HG03354 (cell line): Measurements from ENCODE around the gene MYO1D.

Source experiments
- ATAC-seq: cut with Tn5 transposase; IDR thresholded peaks from one replicate; pipeline ENCODE4 v1.9.1; 2021; ENCODE audit warnings: mild to moderate bottlenecking; ENCODE audit not compliant: unreplicated experiment, poor library complexity, severe bottlenecking

MYO1D gene

GRCh38 chr17:32794533-32795246 is 82.2 kb downstream of the MYO1D start:
- no peak for ATAC-seq

DNA sequence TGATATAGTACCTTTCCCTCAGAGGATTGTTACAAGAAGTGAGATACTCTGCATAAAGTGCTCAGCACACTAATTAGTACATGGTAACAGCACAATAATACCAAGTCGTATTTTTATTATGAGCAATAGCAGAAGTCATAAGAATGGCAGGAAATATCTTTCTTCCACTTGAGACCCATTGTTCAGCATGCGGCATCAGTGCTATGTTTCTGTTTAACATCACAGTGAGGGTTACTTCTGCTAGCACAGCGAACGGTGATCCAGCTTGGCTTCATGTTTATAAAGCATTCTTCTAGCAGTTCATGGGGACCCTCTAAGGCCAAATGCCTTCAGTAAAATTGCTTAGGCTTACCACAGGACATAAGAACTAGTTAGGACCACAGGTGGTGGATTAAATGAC is 83.1 kb downstream of the MYO1D start:
- no peak for ATAC-seq

DNA sequence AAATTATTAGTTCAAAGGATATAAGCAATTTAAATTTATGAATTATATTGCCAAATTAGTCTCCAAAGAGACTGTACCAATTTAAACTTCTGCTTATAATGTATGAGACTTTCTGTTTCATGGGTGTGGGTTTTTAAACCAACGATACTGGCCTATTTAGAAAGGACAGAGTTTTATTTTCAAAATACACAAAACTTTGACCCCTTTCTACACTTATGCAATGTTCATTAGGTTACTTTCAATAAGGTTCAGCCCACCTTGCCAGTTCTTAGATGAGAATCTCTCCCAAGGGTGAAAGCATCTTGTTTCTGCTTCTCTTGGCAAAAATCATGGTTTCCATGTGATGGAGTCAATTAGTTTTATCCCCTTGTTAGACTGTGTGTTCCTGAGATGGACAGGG is 84.7 kb downstream of the MYO1D start:
- no peak for ATAC-seq

- no peak for ATAC-seq
Measured at GRCh38 chr17:32786169-32786568, 90.8 kb downstream of the MYO1D start.

DNA sequence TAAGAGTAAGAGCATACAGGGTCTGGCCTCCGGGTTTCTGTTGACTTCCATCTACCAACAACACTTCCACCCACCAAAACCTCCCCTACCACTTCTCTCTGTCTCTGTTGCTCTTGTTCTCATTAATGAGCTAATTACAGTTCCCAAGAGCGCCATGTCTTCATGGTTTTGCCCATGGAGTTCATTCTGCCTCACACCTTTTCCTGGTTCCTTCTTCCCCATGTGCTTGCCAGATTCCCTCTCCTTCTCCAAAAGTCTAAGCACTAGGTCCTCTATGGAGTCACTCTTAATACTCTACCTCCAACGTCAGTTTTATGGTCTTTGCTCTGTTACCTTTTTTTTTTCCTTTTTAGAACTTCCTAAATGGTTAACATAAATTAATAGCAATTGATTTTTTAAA is 92.8 kb downstream of the MYO1D start:
- ATAC-seq: no peak

DNA sequence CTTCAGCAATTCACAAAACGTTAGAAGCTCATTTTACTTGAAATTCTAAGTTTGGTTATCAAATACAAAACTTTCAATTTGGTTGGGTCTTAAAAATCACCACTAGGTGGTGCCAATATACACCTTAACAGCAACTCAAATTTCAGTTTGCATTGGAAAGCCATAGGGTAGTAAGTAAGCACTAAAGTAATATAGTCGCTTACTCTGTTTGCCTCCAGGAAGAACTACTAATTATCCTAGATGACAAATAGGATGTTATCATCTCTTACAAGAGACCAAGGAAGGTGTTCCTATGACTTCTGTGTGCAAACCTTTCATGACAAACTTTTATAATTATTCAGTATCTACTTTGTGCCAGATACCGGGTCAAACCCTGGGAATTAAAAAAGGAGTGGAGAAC is 93.3 kb downstream of the MYO1D start:
- no peak for ATAC-seq

GRCh38 chr17:32780721-32781120 is 96.2 kb downstream of the MYO1D start:
- ATAC-seq: no peak

DNA sequence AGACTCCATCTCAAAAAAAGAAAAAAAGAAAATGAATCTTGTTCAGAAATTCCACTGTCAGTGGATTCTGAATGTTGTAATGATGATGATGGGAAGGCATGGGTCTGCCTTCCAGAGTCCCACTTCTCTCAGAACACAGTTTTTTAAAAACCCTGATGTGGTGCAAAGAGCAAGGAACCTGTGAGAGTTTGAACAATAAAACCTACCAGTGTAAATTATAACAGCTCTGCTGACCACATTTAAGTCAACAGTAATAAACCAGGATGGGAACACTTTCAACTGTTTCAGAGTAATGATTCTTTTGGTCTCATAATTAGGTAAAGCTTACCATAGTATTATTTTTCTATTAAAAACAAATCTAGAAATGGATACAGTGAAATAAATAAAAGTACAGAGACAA is 99.0 kb downstream of the MYO1D start:
- ATAC-seq: no peak

DNA sequence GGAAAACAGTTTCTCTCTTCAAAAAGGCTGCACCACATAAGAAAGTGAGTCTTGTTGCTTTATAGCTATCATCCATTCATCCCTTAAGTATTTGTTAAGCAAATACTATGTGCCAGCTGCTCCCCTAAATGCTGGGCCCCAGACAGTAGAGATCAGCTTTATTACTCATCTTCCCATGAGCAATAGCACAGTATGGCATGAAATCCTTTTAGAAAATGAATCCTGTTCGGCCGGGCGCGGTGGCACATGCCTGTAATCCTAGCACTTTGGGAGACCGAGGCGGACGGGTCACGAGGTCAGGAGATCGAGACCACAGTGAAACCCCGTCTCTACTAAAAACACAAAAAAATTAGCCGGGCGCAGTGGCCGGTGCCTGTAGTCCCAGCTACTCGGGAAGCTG is 99.5 kb downstream of the MYO1D start:
- no peak for ATAC-seq

DNA sequence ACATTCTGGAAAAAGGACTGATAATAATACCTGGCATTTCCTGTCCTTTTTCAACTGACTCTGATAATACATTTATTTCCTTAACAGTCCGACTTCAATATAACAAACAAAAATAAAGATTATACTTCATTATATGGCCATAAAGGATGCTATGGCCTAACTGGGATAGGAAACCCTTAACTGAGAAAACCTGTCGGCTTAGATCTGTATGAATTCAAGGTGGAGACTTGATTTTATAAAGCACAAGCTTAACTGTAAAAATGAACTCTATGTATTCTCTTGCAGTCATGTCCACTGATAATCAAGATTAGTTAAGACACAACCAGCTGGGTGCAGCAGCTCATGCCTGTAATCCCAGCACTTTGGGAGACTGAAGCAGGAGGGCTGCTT is 102.2 kb downstream of the MYO1D start:
- no peak for ATAC-seq

DNA sequence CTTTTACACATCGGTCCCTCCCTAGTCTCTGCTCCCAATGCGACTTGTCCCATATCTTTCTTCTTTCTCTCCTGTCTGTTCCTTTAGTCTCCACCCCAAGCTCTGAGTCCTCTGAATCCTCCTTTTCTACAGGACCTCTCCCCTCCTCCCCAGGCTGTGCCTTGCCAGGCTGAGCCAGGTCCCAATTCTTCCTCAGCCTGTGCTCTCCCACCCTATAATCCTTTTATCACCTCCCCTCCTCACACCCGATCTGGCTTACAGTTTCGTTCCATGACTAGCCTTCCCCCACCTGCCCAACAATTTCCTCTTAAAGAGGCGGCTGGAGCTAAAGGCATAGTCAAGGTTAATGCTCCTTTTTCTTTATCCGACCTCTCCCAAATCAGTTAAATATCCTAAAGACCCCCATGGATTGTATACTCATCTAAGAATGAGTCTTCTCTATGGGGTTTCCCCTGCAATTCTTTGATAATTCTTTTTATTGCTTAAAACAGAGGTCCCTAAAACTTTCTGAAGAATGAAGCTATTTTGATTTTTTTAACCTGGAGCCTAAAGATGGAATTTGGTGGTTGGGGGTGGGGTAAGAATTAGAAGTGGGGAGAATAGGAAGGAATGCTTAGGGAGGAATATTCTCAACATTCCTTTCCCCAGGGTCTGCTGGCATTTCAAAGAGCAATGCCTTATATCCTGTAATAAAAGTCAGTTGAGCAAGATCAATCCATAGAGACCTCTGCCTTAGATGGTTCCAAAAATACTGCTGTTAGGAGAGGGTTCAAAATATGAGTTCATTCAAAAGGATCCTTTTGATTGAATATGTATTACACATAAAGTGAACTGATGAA is 102.8 kb downstream of the MYO1D start:
- ATAC-seq: no peak

DNA sequence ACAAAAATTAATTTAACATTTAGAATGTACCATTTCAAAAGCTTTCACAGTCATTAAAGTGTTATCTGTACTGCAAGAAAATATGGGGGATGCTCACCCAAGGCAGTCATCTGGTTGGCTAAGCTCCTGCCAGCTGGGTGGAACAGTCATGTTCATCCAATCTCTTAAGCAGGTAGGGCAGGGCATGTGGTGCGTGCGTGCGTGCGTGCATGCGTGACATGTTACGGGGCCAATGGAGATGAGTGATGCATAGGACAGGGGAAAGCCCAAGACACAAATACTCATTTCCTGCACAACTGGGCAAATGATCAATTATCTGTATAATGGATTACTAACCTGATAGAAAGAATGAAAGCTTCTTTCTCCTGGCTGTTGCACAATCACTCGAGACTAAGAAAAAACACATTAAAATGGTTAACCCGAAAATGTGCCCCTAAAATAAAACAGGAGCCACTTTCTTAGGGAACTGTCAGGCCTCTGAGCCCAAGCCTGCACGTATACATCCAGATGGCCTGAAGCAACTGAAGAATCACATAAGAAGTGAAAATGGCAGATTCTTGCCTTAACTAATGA is 104.4 kb downstream of the MYO1D start:
- peak; percentile 82 for ATAC-seq

DNA sequence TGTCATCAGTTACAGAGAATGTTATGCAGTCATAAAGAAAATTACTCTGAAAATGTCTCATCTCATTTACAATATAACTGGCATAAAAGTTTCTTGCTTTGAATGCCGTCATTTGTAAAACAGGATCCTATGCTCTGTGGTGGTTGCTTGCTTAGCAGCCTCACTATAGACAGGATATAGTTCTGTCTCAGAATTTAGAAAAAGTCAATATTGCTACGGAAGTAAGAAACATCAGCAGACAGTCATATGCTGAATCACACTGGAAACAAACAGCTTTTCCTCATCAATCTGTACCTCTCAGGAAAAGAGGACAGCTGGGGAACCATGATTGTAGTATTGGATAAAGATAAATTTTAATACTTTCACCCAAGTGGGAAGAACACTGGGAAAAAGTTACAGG is 105.5 kb downstream of the MYO1D start:
- ATAC-seq: no peak

DNA sequence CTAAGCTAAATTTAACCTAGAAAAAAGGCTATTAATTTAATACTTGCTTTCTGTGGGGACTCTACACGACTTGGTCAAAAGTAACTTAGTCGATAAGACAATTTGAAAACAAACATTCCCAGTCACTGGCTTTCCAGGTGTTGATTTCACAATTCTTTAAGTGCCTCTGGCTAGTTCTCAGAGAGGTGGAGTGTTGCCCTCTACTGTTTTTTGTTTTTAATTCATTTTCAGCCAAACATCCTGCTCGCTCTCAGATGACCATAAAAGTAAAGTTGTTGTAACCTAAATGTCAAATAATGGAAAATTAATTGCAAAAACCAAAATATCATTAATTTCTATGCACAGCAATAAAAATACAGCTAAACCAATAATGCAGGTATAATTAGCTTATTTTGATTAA is 107.1 kb downstream of the MYO1D start:
- ATAC-seq: no peak

DNA sequence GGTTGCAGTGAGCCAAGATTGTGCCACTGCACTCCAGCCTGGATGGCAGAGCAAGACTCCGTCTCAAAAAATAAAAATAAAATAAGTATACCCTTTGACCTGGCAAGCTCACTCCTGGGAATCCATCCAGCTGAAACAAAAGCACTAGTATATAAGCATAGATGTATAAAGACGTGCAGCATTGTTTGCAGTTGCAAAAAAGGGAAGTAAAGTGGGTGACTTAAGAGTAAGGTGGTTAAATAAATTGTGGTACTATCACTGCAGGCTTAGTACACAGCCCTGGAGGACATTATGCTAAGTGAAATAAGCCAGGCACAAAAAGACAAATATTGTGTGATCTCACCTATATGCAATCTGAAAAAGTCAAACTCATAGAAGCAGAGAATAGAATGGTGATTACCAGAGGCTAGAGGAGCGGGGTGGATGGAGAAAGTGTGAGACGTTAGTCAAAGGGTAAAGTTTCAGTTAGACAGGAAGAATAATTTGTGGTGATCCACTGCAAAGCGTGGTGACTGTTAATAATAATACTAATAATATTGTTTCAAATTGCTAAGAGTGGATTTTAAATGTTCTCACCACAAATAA is 113.0 kb downstream of the MYO1D start:
- no peak for ATAC-seq

DNA sequence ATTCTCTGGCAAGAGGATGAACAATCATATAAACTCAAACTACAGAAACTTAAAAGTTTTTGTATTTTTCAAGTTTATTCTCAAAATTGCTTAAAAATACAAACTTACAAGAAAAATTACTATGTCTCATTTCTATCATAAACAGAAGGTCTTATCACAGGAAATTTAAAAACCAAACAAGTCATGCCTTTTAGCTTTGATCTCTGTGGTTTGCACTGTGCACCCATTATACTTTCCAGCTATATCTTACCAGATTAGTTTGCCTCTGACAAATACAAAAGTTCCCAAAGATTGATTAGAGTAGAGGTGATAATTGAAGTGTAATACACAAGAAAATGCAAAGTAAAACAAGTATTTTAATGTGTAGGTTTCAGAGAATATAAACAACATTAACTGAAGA is 117.4 kb downstream of the MYO1D start:
- no peak for ATAC-seq

- ATAC-seq: no peak
Measured at GRCh38 chr17:32757963-32758362, 119.0 kb downstream of the MYO1D start.

DNA sequence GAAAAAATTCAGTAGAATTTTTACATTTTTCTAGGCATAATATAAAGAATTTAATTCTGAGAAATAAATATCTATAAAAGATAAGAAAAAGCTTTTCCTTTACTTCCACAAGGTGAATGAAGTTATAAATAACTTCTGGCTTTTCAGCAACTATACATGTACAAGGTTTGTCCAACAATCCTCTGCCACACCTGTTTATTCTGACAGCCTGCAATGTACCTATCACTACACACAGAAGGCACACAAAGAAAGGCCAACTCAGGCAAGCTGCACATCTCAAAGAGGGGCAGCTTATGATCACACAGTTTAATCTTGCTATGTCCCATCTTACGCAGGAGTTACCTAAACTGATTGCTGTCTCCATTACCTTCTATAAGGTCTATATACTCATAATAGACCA is 120.2 kb downstream of the MYO1D start:
- ATAC-seq: no peak

- no peak for ATAC-seq
Measured at GRCh38 chr17:32755045-32755805, 121.7 kb downstream of the MYO1D start.

DNA sequence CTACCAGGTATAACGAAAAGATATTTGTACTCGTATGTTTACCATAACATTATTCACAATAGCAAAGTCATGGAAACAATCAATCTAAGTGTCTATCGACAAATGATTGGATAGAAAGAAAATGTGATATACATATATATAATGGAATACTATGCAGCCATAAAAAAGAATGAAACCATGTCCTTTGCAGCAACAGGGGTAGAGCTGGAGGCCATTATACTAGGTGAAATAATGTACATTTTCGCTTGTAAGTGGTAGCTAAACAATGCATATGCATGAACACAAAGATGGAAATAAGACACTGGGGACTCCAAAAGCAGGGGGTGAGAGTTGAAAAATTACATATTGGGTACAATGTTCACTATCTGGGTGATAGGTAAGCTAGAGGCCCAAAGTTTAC is 124.0 kb downstream of the MYO1D start:
- no peak for ATAC-seq
